Left ventricle myocardium inferior (tissue), 1 donor: Measurements from ENCODE around the gene POMGNT2. TPM values are rescaled to one million over a fixed set of nuclear protein-coding genes. Genes with fewer than 3 reads are reported as not detected.

ENCODE experiments used
- DNase-seq: peaks from one replicate; pipeline ENCODE4 v3.0.0-alpha.2; 2020
- H3K27ac ChIP-seq: fragments of 200-600 bp; replicated peaks from 2 replicates; pipeline ENCODE4 v1.8.0; 2021
- H3K27me3 ChIP-seq: fragments of 200-600 bp; 2 replicates; pipeline ENCODE4 v1.8.0; 2021; ENCODE audit warnings: low read depth
- H3K36me3 ChIP-seq: fragments of 200-600 bp; 2 replicates; pipeline ENCODE4 v1.8.0; 2021
- H3K4me1 ChIP-seq: fragments of 200-600 bp; 2 replicates; pipeline ENCODE4 v1.8.0; 2021
- H3K4me3 ChIP-seq: fragments of 200-600 bp; 2 replicates; pipeline ENCODE4 v1.8.0; 2021; ENCODE audit warnings: mild to moderate bottlenecking, moderate library complexity
- H3K9me3 ChIP-seq: fragments of 200-600 bp; replicated peaks from 2 replicates; pipeline ENCODE4 v1.8.0; 2021
- CTCF ChIP-seq: fragments of 200-600 bp; IDR thresholded peaks from 2 replicates; pipeline ENCODE4 v1.8.0; 2021; ENCODE audit warnings: antibody characterized with exemption, mild to moderate bottlenecking, borderline replicate concordance
- intact Hi-C: fragments of 100-400 bp; cut with micrococcal nuclease; formaldehyde crosslinking; loops from one replicate; pipeline ENCODE4 v1.11.0; 2022
- total RNA-seq: library from RNA; stranded (reverse); fragmentation: NEBNext Ultra II Directional; extraction: Animal tissue kit (Norgen Biotek cat#: 25700); gene quantifications from one replicate; pipeline ENCODE4 v1.2.1, GENCODE V29; 2021
- donor health status: DM: no; HTN: yes; CAD: no; lungs with severe emphysema.

Gene POMGNT2
- total RNA-seq, 1 donor from 2014 or later = 21.7 TPM

- peaks cover 23% of the 10 kb centered on the region for H3K9me3 ChIP-seq
- no peak for TF ChIP-seq CTCF
Observed at GRCh38 chr3:43059456-43059855, 46.4 kb downstream of the POMGNT2 start.

GRCh38 chr3:43055806-43056770, 49.8 kb downstream of the POMGNT2 start:
- TF ChIP-seq CTCF = no peak
- Histone ChIP-seq H3K36me3 (no peaks in the 10 kb centered on the region), H3K4me1 (no peaks in the 10 kb centered on the region), H3K27ac (no peak overlapping the region), H3K9me3 (peaks cover 32% of the 10 kb centered on the region), H3K27me3 (no peaks in the 10 kb centered on the region), H3K4me3 (no peak overlapping the region)
- intact Hi-C loops = no loop called here
- no peak for DNase-seq

More at GRCh38 chr3:43059456-43059855, 46.4 kb downstream of the POMGNT2 start:
- H3K36me3 ChIP-seq = no peaks in the 10 kb centered on the region
- H3K27ac ChIP-seq = no peak overlapping the region
- DNase-seq = no peak
- H3K4me3 ChIP-seq = no peak overlapping the region
- intact Hi-C loops = no loop called here
- no peaks in the 10 kb centered on the region for H3K27me3 ChIP-seq
- no peaks in the 10 kb centered on the region for H3K4me1 ChIP-seq

- Histone ChIP-seq H3K4me1 (no peaks in the 10 kb centered on the region), H3K27ac (no peak overlapping the region), H3K4me3 (no peak overlapping the region), H3K27me3 (no peaks in the 10 kb centered on the region), H3K9me3 (peaks cover 38% of the 10 kb centered on the region), H3K36me3 (no peaks in the 10 kb centered on the region)
- TF ChIP-seq CTCF = no peak
- intact Hi-C loops = no loop called here
- no peak for DNase-seq
Observed at GRCh38 chr3:43055393-43055792, 50.5 kb downstream of the POMGNT2 start.

GRCh38 chr3:43054754-43055153, 51.1 kb downstream of the POMGNT2 start:
- no peaks in the 10 kb centered on the region for H3K27me3 ChIP-seq
- no peak for DNase-seq
- intact Hi-C loops = no loop called here
- no peaks in the 10 kb centered on the region for H3K36me3 ChIP-seq
- H3K27ac ChIP-seq = no peak overlapping the region
- peaks cover 38% of the 10 kb centered on the region for H3K9me3 ChIP-seq
- H3K4me3 ChIP-seq = no peak overlapping the region
- no peak for TF ChIP-seq CTCF
- H3K4me1 ChIP-seq = no peaks in the 10 kb centered on the region

- Histone ChIP-seq H3K27ac (no peak overlapping the region), H3K27me3 (no peaks in the 10 kb centered on the region), H3K9me3 (peaks cover 38% of the 10 kb centered on the region), H3K4me3 (no peak overlapping the region), H3K4me1 (no peaks in the 10 kb centered on the region), H3K36me3 (no peaks in the 10 kb centered on the region)
- intact Hi-C loops = no loop called here
- no peak for TF ChIP-seq CTCF
- no peak for DNase-seq
Observed at GRCh38 chr3:43053291-43053690, 52.6 kb downstream of the POMGNT2 start.
